Sigmoid colon (tissue), 7 donors: Measurements from ENCODE around the gene POLN. TPM values are rescaled to one million over a fixed set of nuclear protein-coding genes. Genes with fewer than 3 reads are reported as not detected.
"Not testable (repeated sequence)": the region's sequence is repeated elsewhere in the genome, so short reads cannot be mapped to it uniquely, and the experiment has no call there.

Experiments
- DNase-seq: peaks from one replicate; pipeline ENCODE4 v3.0.0-alpha.2; 2019
- H3K27ac ChIP-seq, 4 donors: fragments of 200-600 bp; sonication (generic); one replicate each; pipeline ENCODE4 v1.5.1; 2016 to 2019; ENCODE audit warnings: mild to moderate bottlenecking in 1 of 4
- H3K27me3 ChIP-seq, 3 donors: fragments of 200-600 bp; sonication (generic); one replicate each; pipeline ENCODE4 v1.5.1; 2019; ENCODE audit warnings: mild to moderate bottlenecking in 1 of 3
- H3K36me3 ChIP-seq, 4 donors: fragments of 200-600 bp; sonication (generic); one replicate each; pipeline ENCODE4 v1.5.1; 2016 to 2019
- H3K4me1 ChIP-seq, 4 donors: fragments of 200-600 bp; sonication (generic); one replicate each; pipeline ENCODE4 v1.5.1; 2017 to 2019
- H3K4me3 ChIP-seq, 4 donors: fragments of 200-600 bp; sonication (generic); one replicate each; pipeline ENCODE4 v1.5.1; 2017 to 2019; ENCODE audit warnings: mild to moderate bottlenecking in 2 of 4, moderate library complexity in 1 of 4
- H3K9me3 ChIP-seq, 4 donors: fragments of 200-600 bp in 3 of 4; sonication (generic) in 3 of 4; one replicate each; pipeline versions ENCODE4 v1.5.1 to v1.6.1; 2013 to 2019
- EP300 ChIP-seq, 4 donors: sonication (generic); formaldehyde crosslinking; IDR thresholded peaks; one replicate each; pipeline ENCODE4 v1.6.1; 2017; ENCODE audit warnings: antibody characterized with exemption in 4 of 4
- POLR2A ChIP-seq, 2 donors: fragments of 450-650 bp; IDR thresholded peaks; one replicate each; pipeline ENCODE4 v1.6.1; 2016; ENCODE audit warnings: antibody characterized with exemption in 2 of 2, mild to moderate bottlenecking in 2 of 2, moderate library complexity in 2 of 2
- POLR2AphosphoS5 ChIP-seq, 4 donors: sonication (generic); formaldehyde crosslinking; IDR thresholded peaks; one replicate each; pipeline ENCODE4 v1.6.1; 2017; ENCODE audit warnings: antibody characterized with exemption in 4 of 4
- WGBS, 2 donors: extraction: QIAGEN DNeasy Blood & Tissue Kit; methylation state at CpG; one replicate each; pipeline ENCODE4 v1.1.7; 2013; 5-methylcytosine and 5-hydroxymethylcytosine counted together
- intact Hi-C: fragments of 100-400 bp; cut with DNase I; formaldehyde crosslinking; loops from one replicate; pipeline ENCODE4 v1.15.1; 2023
- polyA plus RNA-seq, 3 donors: library from polyadenylated mRNA; stranded (reverse); fragments of 200-250 nt; gene quantifications; one replicate each; pipeline ENCODE4 v1.2.3, GENCODE V29; 2013
- total RNA-seq, 4 donors: library from RNA; depleted of rRNA; stranded (reverse); fragments of >200 nt; gene quantifications; one replicate each; pipeline ENCODE4 v1.1.0, GENCODE V29; 2016
- TF ChIP-seq, protein P1 (sequence below), 4 experiments: fragments of 450-650 bp in 3 of 4; fragments of 200-600 bp in 1 of 4; IDR thresholded peaks; one replicate each; pipeline ENCODE4 v1.5.1; 2016 to 2019; ENCODE audit warnings: antibody characterized with exemption in 4 of 4, mild to moderate bottlenecking in 3 of 4, moderate library complexity in 2 of 4
- donor health status: healthy with polysubstance abuse.
- donor health status: Bipolar disorder and iron deficiency.
- donor health status: healthy.

The POLN gene
- total and polyA plus RNA-seq, 7 donors, result 0.60 to 9.4 (median 2.0) TPM; not detected in 1

DNA sequence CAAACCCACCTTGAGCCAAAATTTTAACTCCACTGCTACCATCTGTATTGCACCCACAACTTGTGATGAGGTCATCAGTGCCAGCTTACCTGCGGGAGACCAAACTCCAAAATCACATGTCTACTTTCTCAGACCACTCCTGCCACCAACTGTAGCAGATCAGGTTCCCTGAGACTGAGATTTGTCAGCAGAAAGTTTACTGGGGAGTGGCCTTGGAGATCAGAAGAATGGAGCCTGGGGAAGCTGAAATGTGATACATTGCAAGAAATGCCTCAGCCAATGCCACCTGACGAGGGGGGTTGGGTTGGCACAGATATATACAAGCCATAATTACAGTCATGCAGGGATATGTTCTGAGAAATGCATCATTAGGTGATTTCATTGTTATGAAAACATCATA, 19.1 kb downstream of the POLN start:
- Histone ChIP-seq H3K36me3 (peaks cover 0 to 7% (median 6%) of the 10 kb centered on the region in 4 donors), H3K4me1 (peaks cover 0 to 7% (median 0%) of the 10 kb centered on the region in 4 donors), H3K27ac (no peak overlapping the region), H3K4me3 (no peak overlapping the region), H3K9me3 (no peaks in the 10 kb centered on the region), H3K27me3 (no peaks in the 10 kb centered on the region)
- DNase-seq, result no peak
- TF ChIP-seq, protein P1, sequence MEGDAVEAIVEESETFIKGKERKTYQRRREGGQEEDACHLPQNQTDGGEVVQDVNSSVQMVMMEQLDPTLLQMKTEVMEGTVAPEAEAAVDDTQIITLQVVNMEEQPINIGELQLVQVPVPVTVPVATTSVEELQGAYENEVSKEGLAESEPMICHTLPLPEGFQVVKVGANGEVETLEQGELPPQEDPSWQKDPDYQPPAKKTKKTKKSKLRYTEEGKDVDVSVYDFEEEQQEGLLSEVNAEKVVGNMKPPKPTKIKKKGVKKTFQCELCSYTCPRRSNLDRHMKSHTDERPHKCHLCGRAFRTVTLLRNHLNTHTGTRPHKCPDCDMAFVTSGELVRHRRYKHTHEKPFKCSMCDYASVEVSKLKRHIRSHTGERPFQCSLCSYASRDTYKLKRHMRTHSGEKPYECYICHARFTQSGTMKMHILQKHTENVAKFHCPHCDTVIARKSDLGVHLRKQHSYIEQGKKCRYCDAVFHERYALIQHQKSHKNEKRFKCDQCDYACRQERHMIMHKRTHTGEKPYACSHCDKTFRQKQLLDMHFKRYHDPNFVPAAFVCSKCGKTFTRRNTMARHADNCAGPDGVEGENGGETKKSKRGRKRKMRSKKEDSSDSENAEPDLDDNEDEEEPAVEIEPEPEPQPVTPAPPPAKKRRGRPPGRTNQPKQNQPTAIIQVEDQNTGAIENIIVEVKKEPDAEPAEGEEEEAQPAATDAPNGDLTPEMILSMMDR (IDR thresholded peaks at IDR 0.05), result no peak
- no peak for TF ChIP-seq EP300 (IDR thresholded peaks at IDR 0.05)
- no peak for TF ChIP-seq POLR2AphosphoS5 (IDR thresholded peaks at IDR 0.05)
- 95% methylated on average over 2 of the region's 2 CpGs for WGBS, 2 donors
- intact Hi-C loops, result loop anchor here (5.0 kb wide), 3 partner anchors 139 to 239 kb away; partner anchors contain the start of genes CFAP99 and ZFYVE28

DNA sequence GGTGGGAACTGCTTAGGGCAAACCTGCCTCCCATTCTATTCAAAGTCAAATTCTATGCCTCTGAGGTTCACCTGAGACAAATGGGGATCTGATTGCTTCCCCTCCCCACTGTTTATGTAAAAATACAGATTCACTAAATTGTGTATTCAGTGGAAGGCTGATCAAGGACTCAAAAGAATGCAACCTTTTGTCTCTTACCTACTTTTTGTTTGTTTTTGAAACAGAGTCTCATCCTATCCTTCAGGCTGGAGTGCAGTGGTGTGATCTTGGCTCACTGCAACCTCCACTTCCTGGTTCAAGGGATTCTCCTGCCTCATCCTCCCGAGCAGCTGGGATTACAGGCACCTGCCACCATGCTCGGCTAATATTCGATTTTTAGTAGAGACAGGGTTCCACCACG, 20.5 kb downstream of the POLN start:
- H3K36me3 ChIP-seq, H3K4me1 ChIP-seq, H3K4me3 ChIP-seq, H3K9me3 ChIP-seq, H3K27ac ChIP-seq, H3K27me3 ChIP-seq, DNase-seq: not testable (repeated sequence)
- WGBS, 2 donors, result 62 to 78% methylated on average over 4 of the region's 4 CpGs
- intact Hi-C loops, result loop anchor here (5.0 kb wide), 3 partner anchors 141 to 241 kb away; partner anchors contain the start of genes CFAP99 and ZFYVE28

DNA sequence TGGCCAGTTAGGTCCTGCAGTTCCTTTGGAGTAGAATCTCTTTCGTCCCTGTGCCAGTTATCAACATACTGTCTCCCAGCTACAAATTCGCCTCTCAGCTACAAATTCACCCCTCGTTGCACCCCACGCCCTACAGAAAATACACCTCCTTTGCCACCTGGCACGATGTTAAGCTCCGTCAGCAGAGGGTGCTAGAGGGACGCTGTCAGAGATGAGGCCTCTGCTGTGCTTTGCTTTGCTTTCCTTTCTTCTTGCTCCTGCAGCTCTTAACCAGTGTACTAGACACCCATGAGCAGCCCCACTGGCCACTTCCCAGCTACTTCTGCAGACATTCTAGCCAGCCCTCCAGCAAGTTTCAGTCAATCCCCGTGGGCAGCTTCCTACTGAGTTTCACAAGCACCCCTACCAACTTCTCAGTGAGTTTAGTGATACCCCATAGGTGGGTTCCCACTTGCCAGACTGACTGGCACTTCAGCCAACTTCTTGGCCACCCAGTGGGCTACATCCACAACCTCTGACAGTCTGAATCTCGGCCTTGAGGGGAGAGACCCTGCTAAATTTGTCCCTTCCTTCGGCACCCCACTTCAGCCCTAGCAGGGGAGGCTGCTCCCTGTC, 21.8 kb downstream of the POLN start:
- Histone ChIP-seq H3K27ac (no peak overlapping the region), H3K4me1 (peaks cover 0 to 7% (median 0%) of the 10 kb centered on the region in 4 donors), H3K27me3 (no peaks in the 10 kb centered on the region), H3K9me3 (no peaks in the 10 kb centered on the region), H3K36me3 (peaks cover 0 to 7% (median 6%) of the 10 kb centered on the region in 4 donors), H3K4me3 (no peak overlapping the region)
- WGBS, 2 donors, result 11 to 13% methylated on average over 10 of the region's 10 CpGs
- TF ChIP-seq POLR2A (IDR thresholded peaks at IDR 0.05) (no peak), POLR2AphosphoS5 (IDR thresholded peaks at IDR 0.05) (peak in 1 of 4 donors; percentile 17), EP300 (IDR thresholded peaks at IDR 0.05) (no peak)
- TF ChIP-seq, protein P1 (IDR thresholded peaks at IDR 0.05), result peak; percentile 75 to 78 (median 76)
- DNase-seq, result peak; percentile 77
- intact Hi-C loops, result loop anchor here (5.0 kb wide), 3 partner anchors 142 to 242 kb away; partner anchors contain the start of genes CFAP99 and ZFYVE28

DNA sequence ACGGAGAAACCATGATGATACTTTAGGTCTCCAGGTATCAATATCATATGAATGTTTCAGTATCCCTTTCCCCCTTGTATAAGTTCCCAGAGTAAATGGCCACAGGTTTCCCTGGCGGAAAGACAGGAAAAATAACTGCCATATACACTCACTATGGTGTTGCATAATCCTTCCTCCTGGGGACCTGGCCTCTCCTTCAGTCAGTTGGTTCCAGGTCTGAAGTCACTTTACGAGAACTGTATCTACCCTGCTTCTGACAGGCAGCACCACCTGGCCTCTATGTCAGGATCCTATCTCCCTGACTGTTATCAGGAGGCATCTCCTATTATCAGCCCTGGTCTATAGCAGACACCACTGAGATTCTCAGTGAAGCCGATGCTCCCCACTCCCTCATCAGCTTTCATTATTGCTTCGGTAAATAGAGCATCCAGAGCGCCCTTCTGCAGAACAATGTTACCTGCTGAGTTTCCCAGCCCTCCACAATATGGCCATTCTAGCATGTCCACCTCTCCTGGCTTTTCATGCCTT, 22.6 kb downstream of the POLN start:
- 89 to 92% methylated on average over 6 of the region's 6 CpGs for WGBS, 2 donors
- H3K9me3 ChIP-seq, result no peaks in the 10 kb centered on the region
- H3K4me3 ChIP-seq, result no peak overlapping the region
- no peak for DNase-seq
- no peak overlapping the region for H3K27ac ChIP-seq
- intact Hi-C loops, result no loop called here
- peaks cover 0 to 7% (median 6%) of the 10 kb centered on the region in 4 donors for H3K36me3 ChIP-seq
- no peaks in the 10 kb centered on the region for H3K27me3 ChIP-seq
- TF ChIP-seq POLR2A (IDR thresholded peaks at IDR 0.05), result no peak
- TF ChIP-seq POLR2AphosphoS5 (IDR thresholded peaks at IDR 0.05), result no peak
- TF ChIP-seq EP300 (IDR thresholded peaks at IDR 0.05), result no peak
- TF ChIP-seq, protein P1 (IDR thresholded peaks at IDR 0.05), result no peak
- H3K4me1 ChIP-seq, result peaks cover 0 to 7% (median 0%) of the 10 kb centered on the region in 4 donors

DNA sequence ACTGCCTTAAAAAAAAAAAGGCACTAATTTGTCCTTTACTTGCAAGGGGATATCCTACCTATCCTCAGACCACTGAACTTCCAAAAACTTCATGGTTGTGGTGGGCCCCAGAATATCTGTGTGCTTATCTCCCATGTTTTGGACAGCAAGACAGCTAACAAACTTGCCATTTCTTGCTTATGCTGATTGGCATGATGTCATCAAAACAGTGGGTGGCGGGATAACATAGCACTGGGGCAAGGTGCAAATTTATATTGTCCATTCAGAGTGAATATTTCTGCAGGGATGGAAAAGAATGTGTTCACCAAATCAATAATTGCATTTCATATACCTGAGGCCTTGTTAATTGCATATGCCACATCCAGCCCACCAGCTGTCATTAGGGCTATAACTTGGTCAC, 23.5 kb downstream of the POLN start:
- TF ChIP-seq POLR2AphosphoS5 (IDR thresholded peaks at IDR 0.05) (no peak), POLR2A (IDR thresholded peaks at IDR 0.05) (no peak), EP300 (IDR thresholded peaks at IDR 0.05) (no peak)
- TF ChIP-seq, protein P1 (IDR thresholded peaks at IDR 0.05), result no peak
- peaks cover 0 to 5% (median 4%) of the 10 kb centered on the region in 4 donors for H3K36me3 ChIP-seq
- intact Hi-C loops, result no loop called here
- H3K4me3 ChIP-seq, result no peak overlapping the region
- 62 to 85% methylated on average over 1 of the region's 1 CpG for WGBS, 2 donors
- no peaks in the 10 kb centered on the region for H3K9me3 ChIP-seq
- H3K27me3 ChIP-seq, result no peaks in the 10 kb centered on the region
- peaks cover 0 to 7% (median 0%) of the 10 kb centered on the region in 4 donors for H3K4me1 ChIP-seq
- no peak overlapping the region for H3K27ac ChIP-seq
- DNase-seq, result no peak
